Transverse colon (tissue), 4 donors: Measurements from ENCODE around the gene NKG7.

Experiments
- CTCF ChIP-seq, 5 experiments: fragments of 200-600 bp in 3 of 5; fragments of 450-650 bp in 2 of 5; sonication (generic) in 3 of 5; IDR thresholded peaks; 1 replicate in 2 of 5; 2 replicates in 3 of 5; pipeline ENCODE4 v1.5.1; 2016 to 2017; ENCODE audit warnings: antibody characterized with exemption in 5 of 5, inconsistent platforms in 3 of 5, mild to moderate bottlenecking in 2 of 5, moderate library complexity in 1 of 5
- EP300 ChIP-seq: sonication (generic); formaldehyde crosslinking; IDR thresholded peaks from one replicate; pipeline ENCODE4 v1.6.1; 2017; ENCODE audit warnings: antibody characterized with exemption, low read depth
- POLR2A ChIP-seq: fragments of 450-650 bp; IDR thresholded peaks from one replicate; pipeline ENCODE4 v1.6.1; 2016; ENCODE audit warnings: antibody characterized with exemption, mild to moderate bottlenecking, moderate library complexity
- POLR2AphosphoS5 ChIP-seq, 3 donors: sonication (generic); formaldehyde crosslinking; IDR thresholded peaks; one replicate each; pipeline ENCODE4 v1.6.1; 2016; ENCODE audit warnings: antibody characterized with exemption in 3 of 3

- TF ChIP-seq POLR2AphosphoS5 (IDR thresholded peaks at IDR 0.05) (no peak), POLR2A (no peak), CTCF (IDR thresholded peaks at IDR 0.05) (no peak), EP300 (no peak)
Measured at GRCh38 chr19:51387924-51388389, 15.5 kb upstream of the NKG7 start, which contains the start of gene LIM2.
